KOPT-K1 (cell line): ENCODE results near the gene EIF4E1B.

Experiments
- H3K27ac ChIP-seq: fragments of 200-600 bp; sonication (generic); 2 replicates; pipeline ENCODE4 v1.5.1; 2016; ENCODE audit warnings: antibody characterized with exemption, mild to moderate bottlenecking, low read depth, low read length; ENCODE audit not compliant: poor library complexity, severe bottlenecking
- H3K36me3 ChIP-seq: fragments of 200-600 bp; sonication (generic); 2 replicates; pipeline ENCODE4 v1.5.1; 2017; ENCODE audit warnings: antibody characterized with exemption, mild to moderate bottlenecking, low read length, moderate library complexity; ENCODE audit not compliant: insufficient read depth
- H3K9me3 ChIP-seq: fragments of 200-600 bp; sonication (generic); 2 replicates; pipeline ENCODE4 v1.5.1; 2017; ENCODE audit warnings: antibody characterized with exemption, low read length, mild to moderate bottlenecking; ENCODE audit not compliant: insufficient read depth, poor library complexity, severe bottlenecking

The EIF4E1B gene

DNA sequence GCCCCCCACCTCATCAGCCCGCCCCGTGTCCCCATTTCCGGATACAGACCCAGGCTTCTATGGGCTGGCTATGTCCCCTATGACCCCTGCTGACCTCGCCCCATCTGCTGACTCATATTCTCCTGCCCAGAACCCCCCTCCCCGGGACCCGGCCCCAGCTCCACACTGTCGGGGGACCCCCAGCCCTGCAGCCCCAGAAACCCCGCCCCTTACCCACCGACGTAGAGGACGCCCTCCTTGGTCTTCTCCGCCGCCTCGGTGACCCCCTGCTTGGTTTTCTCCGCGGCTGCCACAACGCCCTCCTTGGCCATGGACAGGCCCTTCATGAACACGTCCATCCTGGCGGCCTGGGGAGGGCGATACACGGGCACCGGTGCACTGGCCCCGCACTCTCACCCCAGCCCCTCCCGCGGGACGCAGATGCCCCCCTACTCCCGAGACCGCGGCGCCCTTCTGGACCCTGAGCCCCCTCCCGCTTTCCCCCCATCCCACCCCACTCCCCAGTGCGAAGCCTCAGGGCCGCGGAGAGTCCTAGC, 1.1 kb upstream of the EIF4E1B start:
- Histone ChIP-seq H3K27ac (no peak overlapping the region), H3K9me3 (no peaks in the 10 kb centered on the region), H3K36me3 (no peaks in the 10 kb centered on the region)

DNA sequence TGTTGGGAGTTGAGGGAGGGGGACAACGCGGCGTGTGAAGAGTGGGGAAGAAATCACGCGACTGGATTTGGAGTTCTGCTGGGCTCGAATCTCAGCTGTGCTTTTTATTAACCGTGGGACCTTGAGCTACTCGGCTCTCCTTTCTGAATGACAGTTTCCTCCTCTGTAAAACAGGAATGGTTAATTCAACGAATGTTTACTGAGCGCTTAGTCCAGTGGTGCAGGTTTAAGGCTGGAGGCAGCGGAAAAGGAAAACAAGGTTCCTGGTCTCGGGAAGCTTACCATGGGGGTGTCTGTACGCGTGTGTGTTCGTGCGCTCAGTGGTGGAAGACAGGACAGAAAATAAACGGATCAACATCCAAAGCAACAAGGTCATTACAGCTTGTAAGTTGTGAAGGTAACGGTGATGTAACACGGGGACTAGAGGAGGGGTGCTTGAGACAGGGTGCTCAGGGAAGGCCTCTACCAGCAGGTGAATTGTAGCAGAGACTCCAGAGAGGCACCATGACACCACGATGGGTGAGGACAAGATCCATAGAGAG, 277 bp downstream of the EIF4E1B start:
- H3K9me3 ChIP-seq = no peaks in the 10 kb centered on the region
- H3K27ac ChIP-seq = no peak overlapping the region
- no peaks in the 10 kb centered on the region for H3K36me3 ChIP-seq

DNA sequence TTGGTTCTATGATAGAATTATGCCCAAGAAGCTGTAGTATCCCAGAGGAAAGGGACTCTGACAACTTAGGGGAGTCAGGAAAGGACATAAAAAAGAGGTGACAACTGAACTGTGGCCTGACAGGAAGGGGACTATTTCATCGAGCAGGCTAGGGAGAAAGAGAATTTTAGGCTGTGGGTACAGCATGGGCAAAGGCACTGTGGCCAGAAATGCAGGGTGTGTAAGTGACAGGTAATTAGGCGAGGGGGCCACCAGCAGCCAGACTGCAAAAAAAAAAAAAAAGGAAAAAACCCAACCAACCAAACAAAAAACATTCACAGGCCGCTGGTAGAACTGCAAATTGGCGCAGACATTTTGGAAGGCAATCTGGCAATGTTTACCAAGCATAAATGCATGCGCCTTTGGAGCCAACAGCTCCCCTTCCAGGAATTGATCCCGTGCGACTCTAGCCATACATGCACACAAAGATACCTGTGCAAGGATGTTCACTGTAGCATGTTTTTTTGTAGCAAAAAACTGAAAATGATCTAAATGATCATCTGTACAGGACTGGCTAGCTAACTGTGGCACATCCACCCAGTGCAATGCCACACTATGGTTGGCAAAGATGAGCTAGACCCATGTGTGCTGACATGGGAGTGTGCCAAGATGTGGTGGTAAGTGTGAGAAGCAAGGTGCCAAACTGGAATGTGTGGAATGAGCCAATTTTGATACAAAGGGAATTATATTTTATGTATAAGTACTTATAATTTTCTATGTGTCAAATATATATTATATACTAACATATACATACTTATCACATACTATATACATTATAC, 1.1 kb downstream of the EIF4E1B start:
- Histone ChIP-seq H3K9me3 (no peaks in the 10 kb centered on the region), H3K36me3 (no peaks in the 10 kb centered on the region), H3K27ac (no peak overlapping the region)

DNA sequence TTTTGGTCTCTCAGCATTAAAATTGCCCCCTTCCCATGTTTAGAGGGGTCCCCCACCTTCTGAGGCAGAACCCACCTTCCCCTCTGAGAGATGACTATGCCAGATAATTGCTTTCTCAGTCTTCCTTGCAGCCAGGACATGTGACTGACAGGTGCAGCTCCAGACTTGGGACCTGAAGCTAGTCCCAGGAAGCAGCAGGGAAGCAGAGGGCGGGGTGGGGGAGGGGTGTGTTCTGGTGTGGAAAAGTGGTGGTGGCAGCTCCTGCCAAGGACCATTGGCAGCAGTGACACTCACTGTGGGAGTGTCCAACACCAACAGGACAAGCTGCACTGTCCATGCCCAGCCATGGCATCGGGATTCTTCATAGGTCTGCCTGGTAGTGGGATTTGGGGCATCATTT, 2.3 kb downstream of the EIF4E1B start:
- no peaks in the 10 kb centered on the region for H3K36me3 ChIP-seq
- no peak overlapping the region for H3K27ac ChIP-seq
- no peaks in the 10 kb centered on the region for H3K9me3 ChIP-seq

DNA sequence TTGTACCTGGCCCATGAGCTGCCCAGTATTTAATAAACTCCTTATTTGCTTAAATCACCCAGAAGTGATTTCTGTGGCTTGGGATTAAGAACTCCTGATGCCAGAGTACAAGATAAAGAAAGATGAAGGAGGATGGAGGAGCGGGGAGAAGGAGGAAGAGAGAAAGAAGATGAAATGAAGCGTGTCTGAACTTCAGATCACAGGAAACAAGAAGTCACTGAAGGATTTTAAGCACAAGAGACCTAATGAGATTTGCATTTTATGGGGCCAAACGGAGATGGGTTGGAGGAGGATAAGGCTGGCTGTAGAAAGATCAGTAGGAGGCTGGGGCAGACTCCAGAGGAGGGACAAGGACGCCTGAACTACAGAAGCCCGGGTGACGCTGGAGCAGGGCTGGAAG, 3.1 kb downstream of the EIF4E1B start:
- Histone ChIP-seq H3K27ac (no peak overlapping the region), H3K36me3 (no peaks in the 10 kb centered on the region), H3K9me3 (no peaks in the 10 kb centered on the region)

DNA sequence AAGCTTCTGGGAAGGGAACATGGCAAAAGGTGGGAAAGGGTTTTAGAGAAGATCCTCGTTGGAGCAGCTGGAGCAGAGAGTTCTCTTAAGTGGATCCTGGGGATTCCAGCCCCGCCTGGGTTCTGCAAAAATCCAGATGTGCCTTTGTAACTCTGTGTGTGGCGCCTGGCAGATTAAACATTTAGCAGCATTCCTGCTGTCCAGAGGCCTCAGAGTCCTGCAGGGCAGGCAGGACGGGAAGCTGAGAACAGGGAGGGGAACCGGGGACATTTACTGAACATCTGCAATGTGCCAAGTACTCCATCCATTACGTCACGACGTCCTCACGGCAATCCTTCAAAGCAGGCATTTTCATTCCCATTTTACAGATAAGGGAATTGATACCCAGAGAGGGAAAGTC, 6.0 kb downstream of the EIF4E1B start:
- Histone ChIP-seq H3K27ac (no peak overlapping the region), H3K9me3 (no peaks in the 10 kb centered on the region), H3K36me3 (no peaks in the 10 kb centered on the region)

- Histone ChIP-seq H3K27ac (no peak overlapping the region), H3K36me3 (no peaks in the 10 kb centered on the region), H3K9me3 (no peaks in the 10 kb centered on the region)
Observed at GRCh38 chr5:176637556-176637955, 7.1 kb downstream of the EIF4E1B start.

DNA sequence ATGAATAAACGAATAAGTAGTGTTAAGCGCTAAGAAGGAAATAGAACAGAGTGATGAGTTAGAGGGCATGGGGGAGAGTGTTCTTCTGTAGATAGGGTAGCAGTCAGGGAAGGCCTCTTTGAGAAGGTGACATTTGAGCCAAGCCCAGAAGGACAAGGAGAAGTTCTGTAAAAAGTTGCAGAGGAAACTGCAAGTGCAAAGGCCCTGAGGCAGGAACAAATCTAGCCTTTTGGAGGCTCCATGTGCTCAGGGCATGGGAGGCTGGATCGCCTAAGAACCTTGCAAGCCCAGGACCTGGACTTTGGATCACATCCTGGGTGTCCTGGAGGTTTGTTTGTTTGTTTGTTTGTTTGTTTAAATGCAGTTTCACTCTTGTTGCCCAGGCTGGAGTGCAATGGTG, 8.0 kb downstream of the EIF4E1B start:
- Histone ChIP-seq H3K9me3 (no peaks in the 10 kb centered on the region), H3K27ac (no peak overlapping the region), H3K36me3 (no peaks in the 10 kb centered on the region)

DNA sequence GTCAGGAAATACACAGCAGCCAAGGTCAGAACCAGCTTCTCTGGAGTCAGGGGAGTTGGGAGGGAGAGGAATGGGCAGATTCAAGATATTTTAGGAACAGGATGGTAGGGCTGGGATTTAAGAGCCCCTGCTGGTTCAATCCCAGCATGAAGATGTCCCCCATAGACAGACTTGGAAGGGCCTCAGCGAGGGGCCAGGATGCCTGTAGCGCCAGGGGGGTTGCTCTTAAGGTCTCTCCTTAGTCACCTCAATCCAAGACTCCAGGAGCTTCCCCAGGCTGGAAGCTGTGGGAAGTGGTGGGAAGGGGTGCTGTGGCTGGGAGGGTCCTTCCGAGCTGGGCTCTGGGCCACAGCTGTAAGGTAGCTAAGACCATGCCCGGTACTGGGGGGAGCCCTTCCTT, 8.7 kb downstream of the EIF4E1B start:
- H3K27ac ChIP-seq = no peak overlapping the region
- no peaks in the 10 kb centered on the region for H3K9me3 ChIP-seq
- H3K36me3 ChIP-seq = no peaks in the 10 kb centered on the region

DNA sequence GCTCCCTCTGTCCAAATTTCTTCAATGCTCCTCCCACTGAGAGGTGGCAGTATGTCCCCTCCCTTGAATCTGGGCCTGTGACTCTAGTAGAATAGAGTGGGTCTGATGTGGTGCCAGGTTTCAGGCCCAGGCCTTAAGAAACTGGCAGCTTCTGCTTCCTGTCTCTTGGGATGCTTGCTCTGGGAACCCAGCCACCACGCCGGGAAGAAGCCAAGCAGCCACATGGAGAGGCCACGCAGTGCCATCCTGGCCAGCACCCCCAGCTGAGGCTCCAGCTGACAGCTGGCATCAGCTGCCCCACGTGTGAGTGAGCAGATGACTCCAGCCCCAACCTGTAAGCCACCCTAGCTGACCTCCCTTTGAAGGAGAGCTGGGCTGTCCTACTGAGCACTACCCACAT, 9.5 kb downstream of the EIF4E1B start:
- no peak overlapping the region for H3K27ac ChIP-seq
- no peaks in the 10 kb centered on the region for H3K9me3 ChIP-seq
- H3K36me3 ChIP-seq = no peaks in the 10 kb centered on the region

- no peak overlapping the region for H3K27ac ChIP-seq
- no peaks in the 10 kb centered on the region for H3K36me3 ChIP-seq
Observed at GRCh38 chr5:176640616-176641015, 10.1 kb downstream of the EIF4E1B start.

DNA sequence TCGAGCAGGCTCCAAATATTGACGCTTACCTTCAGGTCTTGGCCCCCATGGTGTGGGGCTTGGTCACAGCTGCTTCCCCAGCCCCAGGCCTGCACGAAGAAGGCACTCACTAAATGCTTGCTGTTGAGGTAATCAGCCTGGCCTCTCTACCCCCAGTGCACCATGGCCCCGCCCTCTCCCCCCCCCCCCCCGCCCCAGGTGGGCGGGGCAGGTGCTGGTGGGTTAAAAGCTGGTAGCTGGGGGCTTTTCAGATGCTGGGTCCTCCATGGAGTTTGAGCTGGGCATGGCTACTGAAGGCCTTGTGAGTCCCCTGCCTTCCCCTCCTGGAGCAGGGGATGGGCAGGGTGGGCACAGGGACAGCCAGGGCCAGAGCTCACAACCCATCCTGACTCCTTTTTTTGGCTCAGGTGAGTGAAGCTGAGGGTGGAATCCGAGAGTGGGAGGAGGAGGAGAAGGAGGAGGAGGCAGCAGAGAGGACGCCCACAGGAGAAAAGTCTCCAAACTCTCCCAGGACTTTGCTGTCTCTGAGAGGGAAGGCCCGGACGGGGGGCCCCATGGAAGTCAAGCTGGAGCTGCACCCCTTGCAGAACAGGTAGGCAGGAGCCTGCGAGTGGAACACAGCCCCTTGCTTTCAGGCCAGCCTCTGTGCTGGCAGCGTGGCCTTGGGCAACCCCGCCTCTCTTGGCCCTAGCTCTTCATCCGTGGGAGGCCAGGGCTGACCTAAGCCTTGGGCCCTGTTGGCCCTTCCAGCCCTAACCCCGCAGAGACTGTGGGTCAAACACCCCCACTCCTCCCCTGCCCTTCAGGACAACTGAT, 12.4 kb downstream of the EIF4E1B start:
- H3K36me3 ChIP-seq = no peaks in the 10 kb centered on the region
- H3K9me3 ChIP-seq = no peaks in the 10 kb centered on the region
- H3K27ac ChIP-seq = no peak overlapping the region

More at GRCh38 chr5:176640616-176641015, 10.1 kb downstream of the EIF4E1B start:
- H3K9me3 ChIP-seq = no peaks in the 10 kb centered on the region

GRCh38 chr5:176643491-176644219, 13.2 kb downstream of the EIF4E1B start:
- Histone ChIP-seq H3K27ac (no peak overlapping the region), H3K9me3 (no peaks in the 10 kb centered on the region), H3K36me3 (no peaks in the 10 kb centered on the region)

- H3K27ac ChIP-seq = no peak overlapping the region
- H3K9me3 ChIP-seq = no peaks in the 10 kb centered on the region
- H3K36me3 ChIP-seq = no peaks in the 10 kb centered on the region
Observed at GRCh38 chr5:176644294-176644693, 13.8 kb downstream of the EIF4E1B start.
